ENCODE measurements around the gene PTPN4. TPM values are rescaled to one million over a fixed set of nuclear protein-coding genes. Genes with fewer than 3 reads are reported as not detected.

The PTPN4 gene
- total and polyA plus RNA-seq, 2 donors (not counting 3 experiments of a cell fraction or from before 2014, with no cell fraction given), result 6.8 to 29.6 TPM

GRCh38 chr2:120014226-120014980 is 254.7 kb downstream of the PTPN4 start:
- no peak for DNase-seq (ENCODE audit: low read depth, low spot score)
- Histone ChIP-seq H3K9me3 (replicated peaks; ENCODE audit: control insufficient read depth, insufficient read depth, low read length) (no peaks in the 10 kb centered on the region), H3K36me3 (ENCODE audit: control insufficient read depth in 2 of 2, extremely low read depth in 1 of 2, insufficient read depth in 2 of 2, low read length in 2 of 2) (no peaks in the 10 kb centered on the region), H3K79me2 (ENCODE audit: control insufficient read depth, insufficient read depth, low read length) (no peaks in the 10 kb centered on the region), H3K4me2 (ENCODE audit: insufficient read depth, low read length) (peak overlapping the region; percentile 98), H2AFZ (ENCODE audit: low read depth, low read length) (no peak overlapping the region), H3K27me3 (ENCODE audit: control insufficient read depth in 2 of 2, insufficient read depth in 2 of 2, low read length in 2 of 2) (no peaks in the 10 kb centered on the region), H3K9ac (replicated peaks; ENCODE audit: extremely low read depth, insufficient read depth, low read length) (no peak overlapping the region), H3K4me3 (replicated peaks in 1 of 3; ENCODE audit: insufficient read depth in 1 of 3, low read depth in 1 of 3, low read length in 3 of 3) (peak overlapping the region in 1 of 3 experiments; percentile 46), H4K20me1 (replicated peaks; ENCODE audit: control insufficient read depth, extremely low read depth, insufficient read depth, low read length) (no peaks in the 10 kb centered on the region), H3K4me1 (ENCODE audit: control insufficient read depth, extremely low read depth, insufficient read depth, low read length) (peaks cover 24% of the 10 kb centered on the region), H3K9me1 (replicated peaks; ENCODE audit: control insufficient read depth, extremely low read depth, insufficient read depth, low read length) (no peaks in the 10 kb centered on the region), H3K27ac (ENCODE audit: insufficient read depth, low read depth, low read length) (no peak overlapping the region)
- dilution Hi-C loops (cut with MboI; ENCODE audit: extremely low pct_ligation_motif_present, low sequenced_read_pairs), result no loop called here
- intact Hi-C loops (cut with micrococcal nuclease), result loop anchor here (10.0 kb wide), 1 partner anchor 300 kb away; no protein-coding TSS in a partner anchor
- BruUV-seq (replicated peaks), result no TSS peak
- TF ChIP-seq FOS (IDR thresholded peaks at IDR 0.05; ENCODE audit: borderline replicate concordance, insufficient read depth, low read length), result no peak
- no peak for TF ChIP-seq EZH2 (IDR thresholded peaks at IDR 0.05; ENCODE audit: borderline replicate concordance, low read depth, low read length, severe bottlenecking)
- no peak for TF ChIP-seq POLR2AphosphoS5 (IDR thresholded peaks at IDR 0.05; ENCODE audit: insufficient read depth, low read depth, low read length)
- no peak for TF ChIP-seq GATA2 (IDR thresholded peaks at IDR 0.05; ENCODE audit: insufficient read depth, insufficient read length, low read depth, low read length)
- no peak for TF ChIP-seq CTCF (IDR thresholded peaks at IDR 0.05; ENCODE audit: extremely low read depth in 1 of 2, insufficient read depth in 1 of 2, low read depth in 1 of 2, low read length in 2 of 2)
- no peak for TF ChIP-seq POLR2A (IDR thresholded peaks at IDR 0.05; ENCODE audit: low read depth, low read length)
- TF ChIP-seq MYC (IDR thresholded peaks at IDR 0.05; ENCODE audit: low read depth, low read length), result no peak
- no peak for TF ChIP-seq JUN (IDR thresholded peaks at IDR 0.05; ENCODE audit: borderline replicate concordance, insufficient read depth, insufficient read length, low read depth)
- TF ChIP-seq MAX (IDR thresholded peaks at IDR 0.05; ENCODE audit: insufficient read depth, insufficient read length), result no peak
- CTCF ChIA-PET, result interaction anchor here (1.5 to 1.9 kb wide), 2 partner anchors 95 to 311 kb away, joined by 4 to 11 read pairs; no protein-coding TSS in a partner anchor
- FAIRE-seq, result no peak
- POLR2A ChIA-PET, result no interaction called here
